Measurements from ENCODE around the gene UQCC2.
A peak's percentile ranks its signal among the peaks of the same experiment; 100 is the strongest.

The UQCC2 gene

GRCh38 chr6:33738153-33738552 is 26.7 kb upstream of the UQCC2 start:
- H3K27ac ChIP-seq: no peak overlapping the region
- TF ChIP-seq CTCF (IDR thresholded peaks at IDR 0.05) (no peak), ZFX (IDR thresholded peaks at IDR 0.05; ENCODE audit: borderline replicate concordance) (no peak)

DNA sequence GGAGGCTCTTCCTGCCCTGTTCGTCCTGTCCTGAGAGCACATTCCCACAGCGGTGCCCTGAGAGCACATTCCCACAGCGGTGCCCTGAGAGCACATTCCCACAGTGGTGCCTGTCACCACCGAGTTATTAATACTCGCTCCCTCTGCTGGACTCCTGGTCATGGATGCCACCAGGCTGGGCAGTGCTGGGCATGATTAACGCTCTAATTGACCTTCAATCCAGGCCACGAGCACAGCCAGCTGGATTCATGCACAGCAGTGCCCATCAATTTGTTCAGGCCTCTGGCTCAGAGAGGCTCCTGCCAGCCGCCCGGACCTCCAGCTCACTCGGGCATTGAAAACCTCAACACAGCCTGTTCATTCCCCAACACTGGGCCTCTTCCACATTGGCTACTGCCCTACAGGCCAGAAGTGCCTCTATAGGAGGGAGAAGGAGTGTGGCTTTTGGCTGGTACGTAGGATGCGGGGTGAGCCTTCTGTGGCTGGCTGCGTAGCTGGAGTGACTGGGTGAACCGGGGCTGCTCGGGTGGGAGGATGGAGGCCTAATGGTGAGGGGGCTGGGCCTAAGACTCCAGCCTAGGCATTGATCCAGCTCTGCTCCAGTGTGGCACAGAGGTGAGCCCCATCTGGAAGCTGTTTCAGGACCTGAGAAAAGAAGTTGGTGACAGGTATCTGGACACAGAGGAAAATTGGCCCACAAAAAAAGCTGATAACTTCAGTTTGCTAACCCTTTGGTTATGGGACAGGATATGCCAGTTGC is 25.9 kb upstream of the UQCC2 start:
- no peak overlapping the region for H3K27ac ChIP-seq
- TF ChIP-seq ZFX (IDR thresholded peaks at IDR 0.05; ENCODE audit: borderline replicate concordance) (no peak), CTCF (IDR thresholded peaks at IDR 0.05) (no peak)

DNA sequence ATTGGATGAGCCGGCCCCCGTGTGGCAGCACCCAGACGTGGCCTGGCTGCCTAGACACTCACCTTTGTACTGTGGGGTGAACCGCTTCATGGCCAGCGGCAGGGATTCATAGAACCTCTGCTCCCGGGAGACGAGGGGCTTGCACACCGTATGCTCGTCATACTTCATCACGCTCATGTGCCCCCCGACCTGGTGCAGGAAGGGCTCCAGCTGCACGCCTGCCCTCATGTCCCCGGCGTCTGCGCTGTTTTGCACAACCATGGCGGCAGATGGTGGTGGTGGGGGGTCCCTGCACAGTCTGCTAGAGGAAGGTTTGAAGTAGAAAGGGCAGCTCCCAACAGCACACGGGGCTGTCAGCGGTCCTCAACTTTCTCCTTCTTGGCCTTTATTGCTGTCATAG is 23.7 kb upstream of the UQCC2 start:
- no peak for TF ChIP-seq ZFX (IDR thresholded peaks at IDR 0.05; ENCODE audit: borderline replicate concordance)
- no peak for TF ChIP-seq CTCF (IDR thresholded peaks at IDR 0.05)
- no peak overlapping the region for H3K27ac ChIP-seq

- TF ChIP-seq ZFX (IDR thresholded peaks at IDR 0.05; ENCODE audit: borderline replicate concordance) (no peak), CTCF (IDR thresholded peaks at IDR 0.05) (no peak)
- peak overlapping the region; percentile 98; the same call in 1 of the 2 replicates for H3K27ac ChIP-seq
Observed at GRCh38 chr6:33733709-33734007, 22.2 kb upstream of the UQCC2 start.

DNA sequence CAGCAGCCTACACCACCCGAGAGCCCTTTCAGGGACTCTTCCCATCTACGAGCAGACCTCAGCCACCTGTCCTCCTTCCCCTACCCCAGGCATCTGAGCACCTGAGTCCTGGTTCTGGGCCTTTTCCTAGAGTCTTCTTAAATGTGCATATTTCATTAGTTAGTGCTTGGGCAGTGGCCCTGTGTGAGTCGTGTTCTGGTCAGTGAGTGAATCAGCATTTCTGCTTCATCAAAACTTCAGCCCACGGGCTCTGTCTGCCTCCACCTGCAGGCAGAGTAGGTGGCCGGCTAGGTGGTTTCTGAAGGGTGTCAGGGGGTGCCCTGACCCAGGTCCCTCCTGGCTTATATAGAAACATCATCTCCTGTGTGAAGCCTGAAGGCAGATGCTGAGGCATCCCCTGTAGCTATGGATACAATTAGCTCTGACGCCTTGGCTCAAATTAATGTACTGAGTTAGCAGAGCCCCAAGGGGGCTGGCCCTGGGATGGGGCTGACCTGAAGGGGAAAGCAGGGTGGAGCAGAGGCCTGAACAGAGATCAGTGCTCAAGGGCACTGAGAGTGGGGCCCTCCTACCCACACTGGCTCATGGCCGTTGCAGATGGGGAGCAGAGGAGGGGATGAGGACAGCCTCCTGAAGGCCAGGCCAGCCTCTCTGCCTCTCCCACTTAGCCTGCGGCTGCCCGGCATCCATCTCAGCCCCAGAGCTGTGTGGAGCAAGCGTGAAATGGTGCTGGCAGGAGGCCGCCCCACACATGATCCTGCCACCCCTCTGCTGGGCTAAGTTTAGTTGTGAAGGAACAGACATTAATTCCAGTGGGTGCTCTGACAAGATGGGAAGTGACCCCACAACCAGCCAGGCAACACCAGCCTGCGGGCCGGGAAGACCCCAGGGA is 21.6 kb upstream of the UQCC2 start:
- TF ChIP-seq CTCF (IDR thresholded peaks at IDR 0.05) (no peak), ZFX (IDR thresholded peaks at IDR 0.05; ENCODE audit: borderline replicate concordance) (no peak)
- peak overlapping the region; percentile 98 for H3K27ac ChIP-seq

DNA sequence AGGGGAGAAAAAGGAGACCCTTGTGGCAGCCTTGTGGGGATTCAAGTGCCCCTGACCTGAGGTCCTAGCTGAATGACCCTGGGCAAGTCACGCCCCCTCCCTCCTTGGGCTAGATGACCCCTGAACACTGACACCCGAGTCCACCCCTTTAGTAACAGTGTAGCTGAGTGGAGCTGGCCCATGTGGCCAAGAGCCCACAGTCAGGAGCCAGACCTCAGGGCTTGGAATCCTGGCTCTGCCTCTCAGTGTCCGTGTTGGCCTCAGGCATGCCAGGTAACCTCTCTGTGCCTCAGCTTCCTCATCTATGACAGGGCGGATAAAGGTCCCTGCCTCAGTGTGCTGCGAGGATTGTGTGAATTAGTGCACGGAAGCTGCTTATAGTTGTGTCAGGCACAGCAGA is 20.9 kb upstream of the UQCC2 start:
- TF ChIP-seq CTCF (IDR thresholded peaks at IDR 0.05) (no peak), ZFX (IDR thresholded peaks at IDR 0.05; ENCODE audit: borderline replicate concordance) (no peak)
- H3K27ac ChIP-seq: peak overlapping the region; percentile 98

GRCh38 chr6:33731751-33732282 is 20.3 kb upstream of the UQCC2 start:
- TF ChIP-seq CTCF (IDR thresholded peaks at IDR 0.05): no peak
- no peak for TF ChIP-seq ZFX (IDR thresholded peaks at IDR 0.05; ENCODE audit: borderline replicate concordance)
- H3K27ac ChIP-seq: peak overlapping the region; percentile 98

Data from 22Rv1 (cell line).